DOHH2 (cell line): ENCODE results near the gene COL4A3.

Experiments used
- H3F3A ChIP-seq: fragments of 200-600 bp; sonication (generic), shearing (Covaris generic); 2 replicates; pipeline ENCODE4 v1.6.0; 2016; ENCODE audit warnings: antibody characterized with exemption, mild to moderate bottlenecking; ENCODE audit not compliant: control insufficient read depth, insufficient read depth
- H3K27ac ChIP-seq: fragments of 200-600 bp; sonication (generic); 2 replicates; pipeline ENCODE4 v1.5.1; 2014; ENCODE audit warnings: low read depth, mild to moderate bottlenecking, low read length, moderate library complexity
- H3K27me3 ChIP-seq: fragments of 200-600 bp; sonication (generic); 2 replicates; pipeline ENCODE4 v1.6.1; 2014; ENCODE audit warnings: mild to moderate bottlenecking, low read length, mixed read lengths; ENCODE audit not compliant: control insufficient read depth
- H3K36me3 ChIP-seq: fragments of 200-600 bp; sonication (generic); 2 replicates; pipeline ENCODE4 v1.6.1; 2014; ENCODE audit warnings: mild to moderate bottlenecking, low read length, moderate library complexity, mixed read lengths; ENCODE audit not compliant: control insufficient read depth
- H3K4me1 ChIP-seq: fragments of 200-600 bp; sonication (generic); 2 replicates; pipeline ENCODE4 v1.6.1; 2014; ENCODE audit warnings: mild to moderate bottlenecking, low read length, mixed read lengths; ENCODE audit not compliant: control insufficient read depth
- H3K4me2 ChIP-seq: fragments of 200-600 bp; sonication (generic); 2 replicates; pipeline ENCODE4 v1.6.0; 2014; ENCODE audit warnings: mild to moderate bottlenecking, low read length, moderate library complexity
- H3K4me3 ChIP-seq: fragments of 200-600 bp; sonication (generic); 2 replicates; pipeline ENCODE4 v1.5.1; 2014; ENCODE audit warnings: mild to moderate bottlenecking, low read length, mixed read lengths
- H3K79me2 ChIP-seq: fragments of 200-600 bp; sonication (generic); 2 replicates; pipeline ENCODE4 v1.6.1; 2014; ENCODE audit warnings: mild to moderate bottlenecking, low read length, mixed read lengths; ENCODE audit not compliant: control insufficient read depth
- H3K9me2 ChIP-seq: fragments of 200-600 bp; sonication (generic); replicated peaks from 2 replicates; pipeline ENCODE4 v1.6.1; 2014; ENCODE audit warnings: mild to moderate bottlenecking, low read length, mixed read lengths; ENCODE audit not compliant: control insufficient read depth
- H3K9me3 ChIP-seq: fragments of 200-600 bp; sonication (generic); 2 replicates; pipeline ENCODE4 v1.6.1; 2014; ENCODE audit warnings: antibody characterized with exemption, low read length, mixed read lengths; ENCODE audit not compliant: control insufficient read depth, insufficient read depth
- H4K20me1 ChIP-seq: fragments of 200-600 bp; sonication (generic); 2 replicates; pipeline ENCODE4 v1.6.0; 2014; ENCODE audit warnings: low read depth, mild to moderate bottlenecking, antibody characterized with exemption, low read length, moderate library complexity; ENCODE audit not compliant: control insufficient read depth, insufficient read depth
- EZH2phosphoT487 ChIP-seq: fragments of 200-600 bp; sonication (generic); IDR thresholded peaks from 2 replicates; pipeline ENCODE4 v1.6.1; 2017; ENCODE audit warnings: borderline replicate concordance, mild to moderate bottlenecking, antibody characterized with exemption, low read length, moderate library complexity, mixed read lengths
- TF ChIP-seq, protein P1 (sequence below): fragments of 200-600 bp; sonication (generic); IDR thresholded peaks from one replicate; pipeline ENCODE4 v1.5.1; 2014; ENCODE audit warnings: antibody characterized with exemption, mild to moderate bottlenecking, low read depth, low read length; ENCODE audit not compliant: poor library complexity, severe bottlenecking

Gene COL4A3

DNA sequence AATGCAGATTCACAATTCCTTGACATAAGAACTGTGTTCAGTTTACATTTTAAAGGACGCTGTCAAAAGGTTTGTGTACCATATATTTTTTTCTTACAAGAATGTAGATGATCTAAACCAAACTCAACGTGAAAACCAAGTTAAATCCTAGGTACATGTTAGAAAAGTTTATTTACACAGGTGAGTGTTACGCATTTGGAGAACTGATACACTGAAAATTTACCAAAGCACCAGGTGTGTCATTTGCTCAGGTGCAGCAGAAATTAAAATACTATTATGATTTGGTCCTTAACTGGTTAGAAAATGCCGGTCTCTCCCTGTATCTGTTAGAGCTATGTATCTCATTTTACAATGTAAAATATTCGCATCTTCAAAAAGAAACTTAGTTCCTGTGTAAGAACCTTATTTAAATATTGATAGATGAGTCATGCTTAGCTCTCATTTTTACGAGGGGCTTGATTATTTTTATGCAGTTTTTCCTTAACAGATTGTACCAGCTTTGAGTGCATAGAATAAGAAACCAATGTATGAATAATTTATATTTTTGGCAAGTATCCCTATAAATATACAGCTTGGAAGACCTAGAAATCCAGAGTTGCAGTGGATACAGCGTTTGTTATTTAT lies 185.7 kb downstream of the COL4A3 start:
- Histone ChIP-seq H3K4me2 (no peak overlapping the region), H4K20me1 (no peaks in the 10 kb centered on the region), H3K79me2 (no peaks in the 10 kb centered on the region), H3F3A (no peaks in the 10 kb centered on the region), H3K4me1 (no peaks in the 10 kb centered on the region), H3K4me3 (no peak overlapping the region), H3K9me3 (no peaks in the 10 kb centered on the region), H3K9me2 (no peaks in the 10 kb centered on the region), H3K36me3 (peaks cover 26% of the 10 kb centered on the region), H3K27ac (no peak overlapping the region), H3K27me3 (no peaks in the 10 kb centered on the region)
- TF ChIP-seq EZH2phosphoT487 = no peak
- TF ChIP-seq, protein P1, sequence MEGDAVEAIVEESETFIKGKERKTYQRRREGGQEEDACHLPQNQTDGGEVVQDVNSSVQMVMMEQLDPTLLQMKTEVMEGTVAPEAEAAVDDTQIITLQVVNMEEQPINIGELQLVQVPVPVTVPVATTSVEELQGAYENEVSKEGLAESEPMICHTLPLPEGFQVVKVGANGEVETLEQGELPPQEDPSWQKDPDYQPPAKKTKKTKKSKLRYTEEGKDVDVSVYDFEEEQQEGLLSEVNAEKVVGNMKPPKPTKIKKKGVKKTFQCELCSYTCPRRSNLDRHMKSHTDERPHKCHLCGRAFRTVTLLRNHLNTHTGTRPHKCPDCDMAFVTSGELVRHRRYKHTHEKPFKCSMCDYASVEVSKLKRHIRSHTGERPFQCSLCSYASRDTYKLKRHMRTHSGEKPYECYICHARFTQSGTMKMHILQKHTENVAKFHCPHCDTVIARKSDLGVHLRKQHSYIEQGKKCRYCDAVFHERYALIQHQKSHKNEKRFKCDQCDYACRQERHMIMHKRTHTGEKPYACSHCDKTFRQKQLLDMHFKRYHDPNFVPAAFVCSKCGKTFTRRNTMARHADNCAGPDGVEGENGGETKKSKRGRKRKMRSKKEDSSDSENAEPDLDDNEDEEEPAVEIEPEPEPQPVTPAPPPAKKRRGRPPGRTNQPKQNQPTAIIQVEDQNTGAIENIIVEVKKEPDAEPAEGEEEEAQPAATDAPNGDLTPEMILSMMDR = no peak

DNA sequence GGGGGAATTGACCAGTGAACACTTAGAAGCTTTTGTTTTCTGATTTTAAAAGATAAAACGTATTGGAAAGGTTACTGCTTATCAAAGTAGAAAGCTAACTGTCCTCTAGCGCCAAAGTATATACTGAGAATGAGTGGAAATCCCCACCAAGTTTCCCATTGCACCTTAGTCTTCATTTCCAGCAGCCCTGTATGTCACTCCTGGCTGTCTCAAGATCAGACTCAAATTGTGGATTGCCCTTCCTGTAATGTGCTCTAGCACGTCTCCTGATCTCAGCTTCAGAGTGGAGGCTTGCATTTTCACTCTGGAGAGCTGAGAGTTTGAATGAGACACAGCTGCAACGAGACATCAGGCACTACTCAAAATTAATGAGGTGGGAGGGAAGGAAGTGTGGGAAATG lies 187.2 kb downstream of the COL4A3 start:
- TF ChIP-seq, protein P1 = no peak
- no peak for TF ChIP-seq EZH2phosphoT487
- H3F3A ChIP-seq = no peaks in the 10 kb centered on the region
- no peaks in the 10 kb centered on the region for H4K20me1 ChIP-seq
- no peaks in the 10 kb centered on the region for H3K4me1 ChIP-seq
- peaks cover 26% of the 10 kb centered on the region for H3K36me3 ChIP-seq
- no peak overlapping the region for H3K27ac ChIP-seq
- H3K27me3 ChIP-seq = no peaks in the 10 kb centered on the region
- H3K9me3 ChIP-seq = no peaks in the 10 kb centered on the region
- H3K4me3 ChIP-seq = no peak overlapping the region
- no peaks in the 10 kb centered on the region for H3K79me2 ChIP-seq
- H3K4me2 ChIP-seq = no peak overlapping the region
- no peaks in the 10 kb centered on the region for H3K9me2 ChIP-seq

DNA sequence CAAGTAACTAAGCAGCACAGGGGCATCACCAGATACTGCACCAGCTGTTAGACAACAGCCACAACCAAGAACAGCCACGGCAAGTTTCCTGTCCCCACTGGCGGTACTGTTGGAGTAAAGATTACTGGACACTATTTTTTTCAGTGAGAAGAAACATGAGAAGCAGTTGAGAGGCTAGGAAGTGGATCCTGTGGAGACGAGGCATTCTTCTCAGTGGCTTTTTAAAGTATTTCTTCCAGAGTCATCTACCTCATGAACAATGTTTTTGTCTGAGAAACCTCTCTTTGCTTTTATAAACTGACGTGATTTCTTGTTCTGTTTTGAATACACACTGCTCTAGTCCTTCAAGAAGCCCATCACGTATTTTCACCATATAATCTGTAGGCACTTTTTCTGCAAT lies 195.9 kb downstream of the COL4A3 start:
- Histone ChIP-seq H3K27ac (no peak overlapping the region), H3K36me3 (peaks cover 44% of the 10 kb centered on the region), H3K4me2 (no peak overlapping the region), H3K9me2 (no peaks in the 10 kb centered on the region), H3F3A (0 out of 2 replicates have a peak, but pooled peaks cover 4% of the 10 kb centered on the region), H3K9me3 (no peaks in the 10 kb centered on the region), H3K4me1 (no peaks in the 10 kb centered on the region), H3K79me2 (no peaks in the 10 kb centered on the region), H3K4me3 (no peak overlapping the region), H3K27me3 (no peaks in the 10 kb centered on the region), H4K20me1 (no peaks in the 10 kb centered on the region)
- no peak for TF ChIP-seq EZH2phosphoT487
- TF ChIP-seq, protein P1 = no peak
